Amygdala (tissue), 56 donors: ENCODE results near the gene RRM2.
A peak's percentile ranks its signal among the peaks of the same experiment; 100 is the strongest.
"Not testable (repeated sequence)": the region's sequence is repeated elsewhere in the genome, so short reads cannot be mapped to it uniquely, and the experiment has no call there.

Experiments used
- DNase-seq, 56 donors: peaks; one replicate each; lab custom pipeline; 2025; lab: John Stamatoyannopoulos, UW

RRM2 gene

DNA sequence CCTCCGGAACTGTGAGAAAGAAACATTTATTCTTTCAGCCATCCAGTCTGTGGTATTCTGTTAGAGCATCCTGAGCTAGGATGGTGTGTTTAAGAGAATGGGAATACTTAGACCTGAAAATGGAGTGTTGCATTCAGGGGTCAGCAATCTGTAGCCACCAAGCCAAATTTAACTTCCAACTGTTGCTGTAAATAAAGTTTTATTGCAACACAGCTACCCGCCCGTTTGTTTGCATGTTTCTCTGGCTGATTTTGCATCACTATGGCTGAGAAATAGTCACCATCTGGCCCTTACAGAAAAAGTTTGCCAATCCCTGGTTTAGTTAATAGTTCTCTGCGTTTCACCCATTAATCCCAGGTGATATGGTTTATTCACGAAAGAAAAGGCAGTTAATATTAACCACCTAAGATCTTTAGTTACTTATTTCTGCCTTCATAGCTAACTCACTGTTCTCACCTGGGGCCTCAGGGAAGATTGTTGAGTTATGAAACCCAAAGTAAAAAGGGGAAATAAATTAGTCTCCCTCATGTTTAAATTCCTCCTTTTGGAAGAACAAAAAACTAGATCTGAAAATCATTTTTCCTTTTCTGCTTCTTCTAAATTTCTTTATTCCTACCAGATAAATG is 32.9 kb upstream of the RRM2 start:
- no peak for DNase-seq

- DNase-seq: no peak
Observed at GRCh38 chr2:10091182-10091888, 31.2 kb upstream of the RRM2 start.

GRCh38 chr2:10091889-10092244 is 30.7 kb upstream of the RRM2 start:
- not testable (repeated sequence) for DNase-seq

DNA sequence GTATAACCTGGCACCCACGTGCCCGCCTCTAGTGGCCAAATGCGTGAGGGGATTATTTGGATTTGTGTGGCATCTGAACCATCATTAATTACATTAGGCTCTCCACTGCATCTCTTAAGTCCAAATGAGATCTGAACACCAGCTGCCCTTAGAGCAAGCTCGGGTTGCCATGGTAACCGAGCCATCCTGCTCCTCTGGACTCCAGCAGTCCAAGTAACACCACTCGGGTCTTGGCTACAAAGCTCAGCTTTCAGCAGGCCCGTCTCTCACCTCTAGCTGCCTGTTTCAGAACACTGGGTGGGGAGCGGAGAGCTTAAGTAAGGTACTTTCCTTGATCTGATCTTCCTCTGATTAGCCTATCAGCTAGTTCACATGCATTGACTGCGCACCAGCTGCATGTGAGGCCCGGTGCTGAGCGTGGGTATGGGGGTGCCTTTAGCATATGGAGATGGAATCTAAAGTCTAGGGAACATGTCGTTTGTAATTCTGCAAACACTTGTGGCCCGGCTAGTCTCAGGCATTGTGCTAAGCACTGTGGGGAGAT is 28.2 kb upstream of the RRM2 start:
- peak in 1 of 56 donors; percentile 26 for DNase-seq

- DNase-seq: no peak
Observed at GRCh38 chr2:10095175-10095574, 27.4 kb upstream of the RRM2 start.

DNA sequence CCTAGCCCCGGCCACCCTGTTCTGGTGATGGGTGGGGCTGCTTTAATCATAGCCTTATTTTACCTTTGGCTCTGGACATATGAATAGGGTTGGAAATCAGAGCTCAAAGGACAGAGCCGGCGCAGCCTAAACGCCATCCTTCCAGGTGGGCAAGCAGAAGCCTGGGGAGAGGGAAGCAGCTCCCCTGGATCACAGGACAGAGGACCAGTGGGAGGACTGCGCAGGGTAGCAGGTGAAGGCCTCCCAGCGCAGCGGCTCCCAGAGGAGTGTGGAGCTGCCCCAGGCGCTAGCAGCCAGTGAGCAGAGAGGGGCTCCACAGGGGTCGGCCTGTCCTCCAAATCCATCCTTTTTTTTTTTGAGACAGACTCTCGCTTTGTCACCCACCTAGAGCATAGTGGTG is 25.9 kb upstream of the RRM2 start:
- DNase-seq: no peak

DNA sequence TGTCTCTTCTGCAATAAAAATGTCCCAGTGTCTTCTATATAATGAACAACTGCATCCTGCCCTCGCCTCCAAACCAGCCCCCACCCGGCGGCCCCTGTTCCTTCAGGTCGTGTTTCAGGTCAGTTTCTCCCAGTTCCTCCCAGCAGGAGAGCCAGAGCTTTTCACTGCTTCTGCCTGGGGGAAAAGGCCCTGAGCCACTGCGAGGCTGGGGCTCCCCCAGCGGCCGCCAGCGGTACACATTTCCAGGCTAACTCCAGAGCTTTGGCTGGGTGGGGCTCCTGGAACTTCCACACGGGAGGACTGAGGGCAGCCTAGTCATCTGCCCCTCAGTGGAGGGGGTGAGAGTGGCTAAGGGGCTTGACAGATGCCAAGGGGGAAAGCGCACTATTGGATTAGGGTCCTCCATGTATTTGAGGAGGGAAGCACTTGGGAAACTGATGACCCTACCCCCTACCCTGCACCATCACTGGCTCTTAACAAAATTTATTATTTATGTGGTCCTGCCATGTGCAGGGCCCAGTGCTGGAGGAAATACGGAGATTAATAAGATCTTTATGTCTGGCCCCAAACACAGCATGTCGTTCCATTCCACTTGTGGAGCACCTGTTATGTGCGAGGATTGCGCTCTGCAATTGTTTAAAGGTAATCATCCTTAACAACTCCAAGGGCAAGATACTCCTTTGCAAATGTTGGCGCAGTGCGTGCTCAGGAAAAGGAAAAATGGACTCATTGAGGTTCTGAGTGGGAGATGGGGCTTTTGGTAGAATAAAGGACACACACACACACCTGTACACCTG is 25.0 kb upstream of the RRM2 start:
- peak in 36 of 56 donors; percentile 7 to 68 (median 30) for DNase-seq

- DNase-seq: peak in 1 of 56 donors; percentile 18
Observed at GRCh38 chr2:10101491-10101890, 21.0 kb upstream of the RRM2 start.

DNA sequence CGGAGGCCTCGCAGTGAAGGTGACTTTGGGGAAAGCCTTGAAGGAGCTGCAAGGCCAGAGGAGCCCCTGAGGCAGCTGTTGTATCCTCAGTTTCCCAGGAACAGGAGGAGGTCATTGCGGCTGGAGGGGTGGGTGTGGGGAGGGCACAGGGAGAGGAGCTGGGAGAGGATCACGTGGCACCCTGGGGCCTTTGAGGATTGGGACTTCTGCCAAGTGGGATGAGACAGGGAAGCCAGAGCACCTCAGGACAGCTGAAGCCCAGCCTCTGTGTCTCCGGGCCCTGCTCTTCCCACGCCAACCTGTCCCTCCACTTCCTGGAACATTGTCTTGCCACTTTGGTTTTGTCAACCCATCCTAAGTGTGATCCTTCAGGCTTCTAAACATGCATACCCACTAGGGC is 19.4 kb upstream of the RRM2 start:
- DNase-seq: no peak

GRCh38 chr2:10104906-10105305 is 17.6 kb upstream of the RRM2 start:
- DNase-seq: not testable (repeated sequence)

DNA sequence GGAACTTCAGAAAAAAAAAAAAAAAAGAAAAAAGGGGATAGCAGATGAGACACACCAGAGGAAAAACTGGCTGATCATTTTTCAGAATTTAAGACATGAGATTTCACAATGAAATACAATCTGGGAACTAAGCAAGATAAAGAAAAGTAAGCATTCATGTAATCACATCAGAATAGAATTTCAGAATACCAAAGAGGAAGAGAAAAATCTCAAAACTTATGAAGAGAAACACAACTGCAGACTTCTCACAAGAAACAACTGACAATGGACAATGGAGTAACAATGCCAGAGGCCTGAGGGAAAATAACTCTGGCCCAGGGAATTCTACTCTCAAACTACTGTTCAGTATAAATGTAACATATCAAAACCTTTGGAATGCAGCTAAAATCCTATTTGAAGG is 13.2 kb upstream of the RRM2 start:
- DNase-seq: no peak

DNA sequence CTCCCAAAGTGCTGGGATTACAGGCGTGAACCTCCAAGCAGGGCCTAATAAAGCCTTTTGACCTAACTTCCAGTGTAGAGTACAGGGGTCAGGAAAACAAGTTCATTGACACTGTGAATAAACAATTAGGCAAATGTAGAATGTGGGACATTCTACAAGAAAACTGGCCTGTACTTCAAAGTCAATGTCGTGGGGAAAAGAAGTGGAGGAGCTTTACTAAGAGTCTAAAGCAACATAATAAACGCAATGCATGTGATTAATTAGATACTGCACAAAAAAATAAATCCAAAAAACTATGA is 3.6 kb upstream of the RRM2 start:
- DNase-seq: no peak

- no peak for DNase-seq
Observed at GRCh38 chr2:10119601-10120157, 2.9 kb upstream of the RRM2 start.

GRCh38 chr2:10120158-10120876 is 2.2 kb upstream of the RRM2 start:
- DNase-seq: peak in 53 of 56 donors; percentile 21 to 85 (median 55)

DNA sequence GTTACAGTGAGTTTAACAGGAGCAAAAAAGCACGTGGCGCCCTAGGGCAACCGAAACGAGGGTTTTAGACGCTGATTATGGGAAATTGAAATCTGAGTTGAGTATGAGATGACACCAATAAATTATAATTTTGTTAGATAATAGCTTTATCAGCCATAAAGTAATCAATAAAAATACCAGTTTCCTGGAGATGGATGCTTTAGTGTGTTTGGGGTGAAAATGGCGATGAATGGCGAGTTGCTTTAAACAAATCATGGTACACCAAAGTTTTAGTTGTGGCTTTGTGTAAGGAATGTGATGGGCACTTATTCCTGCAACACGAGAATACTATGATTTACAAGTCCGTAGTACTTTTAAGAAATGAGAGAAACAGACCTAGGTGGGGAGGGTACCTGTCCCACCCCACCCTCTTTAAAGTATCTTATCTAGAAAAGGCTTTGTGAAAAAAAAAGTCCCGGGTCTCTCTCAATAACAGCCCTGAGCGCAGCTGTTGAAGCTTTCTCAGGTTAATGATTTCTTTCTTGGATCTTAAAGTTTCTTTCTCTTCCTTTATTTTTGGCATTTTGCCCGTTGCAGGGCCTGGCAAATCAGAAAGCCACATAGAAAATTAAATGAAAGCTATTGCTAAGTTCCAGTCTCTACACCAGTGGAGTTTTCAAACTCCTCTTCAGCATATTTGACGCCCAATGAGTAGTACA is 1.5 kb upstream of the RRM2 start:
- DNase-seq: no peak

- no peak for DNase-seq
Observed at GRCh38 chr2:10123281-10123680, 742 bp downstream of the RRM2 start.

DNA sequence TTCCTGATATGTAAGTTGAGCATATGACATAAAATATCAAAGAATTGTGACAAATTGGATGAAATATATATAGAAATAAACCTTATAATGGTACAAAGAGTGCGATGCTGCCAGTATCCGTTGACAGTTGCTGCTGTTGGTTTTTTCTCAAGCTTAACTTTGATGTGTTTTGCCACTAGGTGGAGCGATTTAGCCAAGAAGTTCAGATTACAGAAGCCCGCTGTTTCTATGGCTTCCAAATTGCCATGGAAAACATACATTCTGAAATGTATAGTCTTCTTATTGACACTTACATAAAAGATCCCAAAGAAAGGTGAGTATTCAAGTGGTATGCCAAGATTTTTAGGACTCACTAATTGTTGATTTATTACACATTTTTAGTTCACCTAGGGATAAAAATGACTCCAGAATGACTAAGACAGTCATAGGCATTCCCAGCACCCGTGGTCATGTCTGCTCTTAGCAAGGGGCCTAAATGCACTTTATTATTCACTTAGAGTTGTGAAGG is 2.1 kb downstream of the RRM2 start:
- DNase-seq: peak in 9 of 56 donors; percentile 7 to 71 (median 36)

GRCh38 chr2:10125842-10126631 is 3.5 kb downstream of the RRM2 start:
- DNase-seq: no peak

GRCh38 chr2:10126632-10127026 is 4.1 kb downstream of the RRM2 start:
- DNase-seq: no peak
